ENCODE data around the gene MAP1LC3B2.

The MAP1LC3B2 gene

GRCh38 chr12:116624516-116624915 is 65.3 kb downstream of the MAP1LC3B2 start:
- ATAC-seq, result no peak

GRCh38 chr12:116626153-116626552 is 67.0 kb downstream of the MAP1LC3B2 start:
- no peak for ATAC-seq
- no peak for TF ChIP-seq ZNF565 (CRISPR knock-in tag; conservative IDR thresholded peaks at IDR 0.05; ENCODE audit: low read depth)
- TF ChIP-seq ZNF8 (CRISPR knock-in tag; IDR thresholded peaks at IDR 0.05), result no peak

More at GRCh38 chr12:116624516-116624915, 65.3 kb downstream of the MAP1LC3B2 start:
- TF ChIP-seq SNAI2 (CRISPR knock-in tag; IDR thresholded peaks at IDR 0.05) (no peak), TSHZ2 (CRISPR knock-in tag; IDR thresholded peaks at IDR 0.05) (no peak), OSR1 (CRISPR knock-in tag; IDR thresholded peaks at IDR 0.05) (no peak), ZNF565 (CRISPR knock-in tag; conservative IDR thresholded peaks at IDR 0.05; ENCODE audit: low read depth) (no peak), TCF4 (CRISPR knock-in tag; IDR thresholded peaks at IDR 0.05; ENCODE audit: borderline replicate concordance) (no peak), GLIS3 (CRISPR knock-in tag; IDR thresholded peaks at IDR 0.05) (no peak), RARB (CRISPR knock-in tag; IDR thresholded peaks at IDR 0.05) (no peak), ZC3H10 (CRISPR knock-in tag; IDR thresholded peaks at IDR 0.05) (no peak), CSRNP3 (CRISPR knock-in tag; IDR thresholded peaks at IDR 0.05) (no peak), BACH2 (CRISPR knock-in tag; IDR thresholded peaks at IDR 0.05; ENCODE audit: borderline replicate concordance) (no peak), ZNF8 (CRISPR knock-in tag; IDR thresholded peaks at IDR 0.05) (no peak), TOX (CRISPR knock-in tag; IDR thresholded peaks at IDR 0.05; ENCODE audit: borderline replicate concordance) (no peak), PPARA (CRISPR knock-in tag; IDR thresholded peaks at IDR 0.05; ENCODE audit: borderline replicate concordance) (no peak), CSDC2 (CRISPR knock-in tag; IDR thresholded peaks at IDR 0.05) (no peak)
